ENCODE results near the gene USF1. TPM values are rescaled to one million over a fixed set of nuclear protein-coding genes. Genes with fewer than 3 reads are reported as not detected.

Gene USF1
- polyA plus RNA-seq, 1 of the 3 experiments (the other 2 are of a cell fraction) = 43.1 TPM

- TF ChIP-seq IRF3 (IDR thresholded peaks at IDR 0.05; ENCODE audit: low read depth, low read length) (no peak), RFX5 (IDR thresholded peaks at IDR 0.05; ENCODE audit: low read length) (no peak), EZH2phosphoT487 (IDR thresholded peaks at IDR 0.05; ENCODE audit: borderline replicate concordance, low read depth) (no peak), RAD21 (IDR thresholded peaks at IDR 0.05; ENCODE audit: low read length) (no peak), JUND (IDR thresholded peaks at IDR 0.05) (no peak)
These were observed 39.4 kb upstream of the USF1 start (continued) for GRCh38 chr1:161085165-161085564.

GRCh38 chr1:161084597-161084988 lies 38.8 kb upstream of the USF1 start:
- H3K4me3 ChIP-seq (ENCODE audit: low read depth in 2 of 2, low read length in 1 of 2) = no peak overlapping the region
- ChIA-PET CTCF (interaction anchor here (0.7 to 22.7 kb wide), 3 partner anchors 10 to 13 kb away, joined by 3 to 198 read pairs (median 3); partner anchors contain the start of gene KLHDC9), POLR2A (no interaction called here)
- H3K9ac ChIP-seq = no peak overlapping the region
- H3K36me3 ChIP-seq (replicated peaks in 1 of 2; ENCODE audit: control insufficient read depth in 1 of 2, insufficient read depth in 2 of 2, low read length in 1 of 2) = no peaks in the 10 kb centered on the region
- H2AFZ ChIP-seq (ENCODE audit: low read depth) = 0 out of 2 replicates have a peak overlapping the region, but pooled peaks have one; percentile 47
- TF ChIP-seq YY1 (IDR thresholded peaks at IDR 0.05; ENCODE audit: low read depth) = no peak
- TF ChIP-seq TCF12 (IDR thresholded peaks at IDR 0.05) = no peak
- TF ChIP-seq IRF3 (IDR thresholded peaks at IDR 0.05; ENCODE audit: low read depth, low read length) = no peak
- no peak for TF ChIP-seq REST (IDR thresholded peaks at IDR 0.05; ENCODE audit: low read depth, low read length)
- no peak for TF ChIP-seq USF2 (IDR thresholded peaks at IDR 0.05; ENCODE audit: borderline replicate concordance, low read depth, low read length)
- TF ChIP-seq SMC3 (IDR thresholded peaks at IDR 0.05; ENCODE audit: low read depth, low read length) = no peak
- no peak for TF ChIP-seq POLR2AphosphoS5 (IDR thresholded peaks at IDR 0.05; ENCODE audit: low read depth, low read length)
- H4K20me1 ChIP-seq (ENCODE audit: insufficient read depth) = no peaks in the 10 kb centered on the region
- H3K4me1 ChIP-seq (ENCODE audit: control insufficient read depth in 1 of 2, insufficient read depth in 2 of 2, low read depth in 1 of 2, low read length in 1 of 2) = peaks cover 8 to 13% of the 10 kb centered on the region in 2 experiments; a peak in 2 of 4 replicates
- 80% methylated on average over 1 of the region's 1 CpG for whole genome bisulfite sequencing (ENCODE audit: low lambda C conversion rate)
- no peak overlapping the region for H3K27ac ChIP-seq (ENCODE audit: low read depth in 2 of 2, low read length in 1 of 2)
- no peak for DNase-seq
- H3K9me2 ChIP-seq = no peaks in the 10 kb centered on the region
- H3K9me3 ChIP-seq = no peaks in the 10 kb centered on the region
- no peaks in the 10 kb centered on the region for H3K79me2 ChIP-seq (ENCODE audit: insufficient read depth)
- H3K4me2 ChIP-seq = peak overlapping the region; percentile 19; the same call in 1 of the 2 replicates
- no peaks in the 10 kb centered on the region for H3F3A ChIP-seq (replicated peaks; ENCODE audit: insufficient read depth)
- H3K27me3 ChIP-seq (ENCODE audit: insufficient read depth) = no peaks in the 10 kb centered on the region
